Measurements from ENCODE around the gene NAP1L5. TPM values are rescaled to one million over a fixed set of nuclear protein-coding genes. Genes with fewer than 3 reads are reported as not detected.

Gene NAP1L5
- total and polyA plus RNA-seq, 9 of the 15 experiments (the other 6 are each of a cell fraction or from before 2014, with no cell fraction given): 2.4 to 10.6 (median 7.0) TPM

- H3K9me1 ChIP-seq (ENCODE audit: control insufficient read depth, insufficient read depth, low read length): no peaks in the 10 kb centered on the region
- H3K9me3 ChIP-seq (replicated peaks; ENCODE audit: control insufficient read depth, insufficient read depth, low read depth, low read length): no peaks in the 10 kb centered on the region; the same call in 1 of the 2 replicates
- no peaks in the 10 kb centered on the region; a peak in 1 of 5 replicates for H3K4me1 ChIP-seq (replicated peaks in 1 of 2; ENCODE audit: control insufficient read depth in 2 of 2, insufficient read depth in 2 of 2, low read length in 2 of 2)
- no peaks in the 10 kb centered on the region for H4K20me1 ChIP-seq (replicated peaks; ENCODE audit: control insufficient read depth, insufficient read depth, low read length)
- H2AFZ ChIP-seq (ENCODE audit: low read depth, low read length): no peak overlapping the region
- H3K27me3 ChIP-seq (ENCODE audit: control insufficient read depth in 2 of 2, insufficient read depth in 2 of 2, low read length in 2 of 2): no peaks in the 10 kb centered on the region
- ChIA-PET POLR2A (no interaction called here), CTCF (ENCODE audit: low intra/inter-chr PET ratio) (interaction anchor here (1.7 kb wide), 1 partner anchor 318 kb away, joined by 8 read pairs; no protein-coding TSS in a partner anchor)
- in situ Hi-C loops (cut with MboI): no loop called here
- no peak overlapping the region for H3K27ac ChIP-seq (ENCODE audit: extremely low read depth, low read depth, low read length)
- no peak overlapping the region for H3K4me2 ChIP-seq (ENCODE audit: insufficient read depth, low read length)
- H3K9ac ChIP-seq (ENCODE audit: insufficient read depth in 1 of 2, low read depth in 2 of 2, low read length in 2 of 2): no peak overlapping the region
- DNase-seq (ENCODE audit: extremely low read depth in 1 of 4, low spot score in 3 of 4) (no peak), ATAC-seq (no peak), FAIRE-seq (no peak)
- H3K36me3 ChIP-seq (ENCODE audit: control insufficient read depth, insufficient read depth, low read length): no peaks in the 10 kb centered on the region
- TF ChIP-seq, protein P1, sequence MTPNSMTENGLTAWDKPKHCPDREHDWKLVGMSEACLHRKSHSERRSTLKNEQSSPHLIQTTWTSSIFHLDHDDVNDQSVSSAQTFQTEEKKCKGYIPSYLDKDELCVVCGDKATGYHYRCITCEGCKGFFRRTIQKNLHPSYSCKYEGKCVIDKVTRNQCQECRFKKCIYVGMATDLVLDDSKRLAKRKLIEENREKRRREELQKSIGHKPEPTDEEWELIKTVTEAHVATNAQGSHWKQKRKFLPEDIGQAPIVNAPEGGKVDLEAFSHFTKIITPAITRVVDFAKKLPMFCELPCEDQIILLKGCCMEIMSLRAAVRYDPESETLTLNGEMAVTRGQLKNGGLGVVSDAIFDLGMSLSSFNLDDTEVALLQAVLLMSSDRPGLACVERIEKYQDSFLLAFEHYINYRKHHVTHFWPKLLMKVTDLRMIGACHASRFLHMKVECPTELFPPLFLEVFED (CRISPR knock-in tag; conservative IDR thresholded peaks at IDR 0.05): no peak
- TF ChIP-seq GTF2F1 (IDR thresholded peaks at IDR 0.05; ENCODE audit: low read depth, low read length): no peak
- no peak for TF ChIP-seq CREB1 (IDR thresholded peaks at IDR 0.05)
- no peak for TF ChIP-seq CREB1 (CRISPR knock-in tag; IDR thresholded peaks at IDR 0.05)
- TF ChIP-seq ZNF699 (CRISPR knock-in tag; IDR thresholded peaks at IDR 0.05; ENCODE audit: insufficient replicate concordance): no peak
- TF ChIP-seq, protein P2, sequence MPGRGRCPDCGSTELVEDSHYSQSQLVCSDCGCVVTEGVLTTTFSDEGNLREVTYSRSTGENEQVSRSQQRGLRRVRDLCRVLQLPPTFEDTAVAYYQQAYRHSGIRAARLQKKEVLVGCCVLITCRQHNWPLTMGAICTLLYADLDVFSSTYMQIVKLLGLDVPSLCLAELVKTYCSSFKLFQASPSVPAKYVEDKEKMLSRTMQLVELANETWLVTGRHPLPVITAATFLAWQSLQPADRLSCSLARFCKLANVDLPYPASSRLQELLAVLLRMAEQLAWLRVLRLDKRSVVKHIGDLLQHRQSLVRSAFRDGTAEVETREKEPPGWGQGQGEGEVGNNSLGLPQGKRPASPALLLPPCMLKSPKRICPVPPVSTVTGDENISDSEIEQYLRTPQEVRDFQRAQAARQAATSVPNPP (IDR thresholded peaks at IDR 0.05; ENCODE audit: borderline replicate concordance, insufficient read depth, insufficient read length): no peak
- TF ChIP-seq RAD51 (IDR thresholded peaks at IDR 0.05; ENCODE audit: borderline replicate concordance, low read depth): no peak
- TF ChIP-seq GABPA (tag; conservative IDR thresholded peaks at IDR 0.05; ENCODE audit: low read depth): no peak
- no peak for TF ChIP-seq NRF1 (conservative IDR thresholded peaks at IDR 0.05 in 1 of 2, IDR thresholded peaks at IDR 0.05 in 1 of 2)
- TF ChIP-seq CHD1 (IDR thresholded peaks at IDR 0.05; ENCODE audit: low read length): no peak
- no peak for TF ChIP-seq PHF8 (IDR thresholded peaks at IDR 0.05; ENCODE audit: borderline replicate concordance, low read length)
- TF ChIP-seq THAP12 (CRISPR knock-in tag; IDR thresholded peaks at IDR 0.05): no peak
- TF ChIP-seq EGR1 (conservative IDR thresholded peaks at IDR 0.05): no peak
- no peak for TF ChIP-seq TBP (optimal IDR thresholded peaks at IDR 0.05; ENCODE audit: low read depth, low read length)
- TF ChIP-seq ZNF253 (CRISPR knock-in tag; conservative IDR thresholded peaks at IDR 0.05): no peak
- H3K4me3 ChIP-seq: no peak overlapping the region
- intact Hi-C loops (cut with micrococcal nuclease): loop anchor here (1.0 to 5.0 kb wide), 2 partner anchors 86 to 318 kb away; no protein-coding TSS in a partner anchor
- no peaks in the 10 kb centered on the region for H3K79me2 ChIP-seq (ENCODE audit: control insufficient read depth, insufficient read depth, low read length)
- no TSS peak for BruUV-seq (replicated peaks)
- 21% methylated on average over 3 of the region's 3 CpGs for WGBS (ENCODE audit: insufficient coverage, low coverage, missing lambda C conversion rate)
These were observed 8.3 kb upstream of the NAP1L5 start for GRCh38 chr4:88705805-88706492.

Data from K562 (cell line).